ENCODE measurements around the gene RPL39L.

GRCh38 chr3:187107989-187108388 lies 31.3 kb downstream of the RPL39L start:
- TF ChIP-seq TAF1 (IDR thresholded peaks at IDR 0.05; ENCODE audit: borderline replicate concordance, insufficient read depth, low read length) (no peak), POLR2AphosphoS5 (IDR thresholded peaks at IDR 0.05; ENCODE audit: low read depth, low read length) (no peak), SIN3A (IDR thresholded peaks at IDR 0.05; ENCODE audit: borderline replicate concordance, insufficient read depth, low read length) (no peak), REST (IDR thresholded peaks at IDR 0.05; ENCODE audit: insufficient read depth in 1 of 2, low read depth in 2 of 2, low read length in 2 of 2) (no peak), FOXP2 (optimal IDR thresholded peaks at IDR 0.05; ENCODE audit: borderline replicate concordance, extremely low read depth, extremely low read length, insufficient read depth) (no peak)
